CD4-positive, alpha-beta T cell treated with Interleukin-6 for 4 hours (primary cell): ENCODE results near the gene NLK.
"Not testable (repeated sequence)": the region's sequence is repeated elsewhere in the genome, so short reads cannot be mapped to it uniquely, and the experiment has no call there.

Source experiments
- DNase-seq: peaks from one replicate; pipeline ENCODE4 v3.0.0-alpha.2; 2020; ENCODE audit warnings: mixed read lengths

NLK gene

GRCh38 chr17:28076144-28076543, 33.7 kb downstream of the NLK start:
- peak; percentile 16 for DNase-seq

DNA sequence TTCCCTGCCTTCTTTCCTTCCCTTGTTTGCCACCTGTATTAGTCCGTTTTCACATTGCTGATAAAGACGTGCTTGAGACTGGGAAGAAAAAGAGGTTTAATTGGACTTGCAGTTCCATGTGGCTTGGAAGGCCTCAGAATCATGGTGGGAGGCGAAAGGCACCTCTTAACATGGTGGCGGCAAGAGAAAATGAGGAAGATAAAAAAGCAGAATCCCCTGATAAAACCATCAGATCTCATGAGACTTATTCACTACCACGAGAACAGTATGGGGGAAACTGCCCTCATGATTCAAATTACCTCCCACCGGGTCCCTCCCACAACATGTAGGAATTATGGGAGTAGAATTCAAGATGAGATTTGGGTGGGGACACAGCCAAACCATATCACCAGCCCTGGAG, 34.7 kb downstream of the NLK start:
- not testable (repeated sequence) for DNase-seq

DNA sequence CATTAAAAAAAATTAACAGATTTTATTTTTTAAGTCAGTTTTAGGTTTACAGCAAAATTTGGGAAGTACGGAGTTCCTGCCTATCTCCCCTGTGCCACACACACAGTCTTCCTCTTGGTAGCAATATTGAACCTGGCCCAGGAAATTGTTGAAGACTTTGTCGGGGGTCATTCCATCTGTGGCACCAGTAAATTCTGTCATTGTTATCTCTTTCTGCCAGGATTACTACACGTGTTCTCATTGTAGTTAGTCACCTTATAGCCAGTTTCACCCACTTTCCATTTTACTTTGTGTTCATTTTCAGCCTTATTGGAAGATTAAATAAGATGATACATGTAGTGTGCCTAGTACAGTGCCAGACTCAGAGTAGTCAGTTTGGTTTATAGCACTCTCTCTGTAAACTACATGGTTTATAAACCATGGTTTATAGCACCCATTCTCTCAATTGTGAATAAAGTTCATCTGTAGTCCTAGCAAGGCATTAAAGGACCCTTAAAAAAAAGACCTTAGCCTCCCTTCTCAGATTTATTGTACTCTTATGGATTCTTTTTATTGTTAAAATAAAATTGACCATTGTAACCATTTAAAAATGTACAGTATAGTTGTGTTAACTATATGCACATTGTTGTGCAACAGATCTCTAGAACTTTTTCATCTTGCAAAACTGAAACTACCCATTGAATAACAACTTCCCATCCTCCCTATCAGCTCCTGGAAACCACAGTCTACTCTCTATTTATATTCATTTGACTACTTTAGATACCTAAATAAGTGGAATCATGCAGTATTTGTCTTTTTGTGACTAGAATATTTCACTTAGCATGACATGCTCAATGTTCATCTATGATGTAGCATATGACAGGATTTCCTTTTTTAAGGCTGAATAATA, 36.1 kb downstream of the NLK start:
- no peak for DNase-seq

GRCh38 chr17:28081467-28081866, 39.0 kb downstream of the NLK start:
- no peak for DNase-seq

DNA sequence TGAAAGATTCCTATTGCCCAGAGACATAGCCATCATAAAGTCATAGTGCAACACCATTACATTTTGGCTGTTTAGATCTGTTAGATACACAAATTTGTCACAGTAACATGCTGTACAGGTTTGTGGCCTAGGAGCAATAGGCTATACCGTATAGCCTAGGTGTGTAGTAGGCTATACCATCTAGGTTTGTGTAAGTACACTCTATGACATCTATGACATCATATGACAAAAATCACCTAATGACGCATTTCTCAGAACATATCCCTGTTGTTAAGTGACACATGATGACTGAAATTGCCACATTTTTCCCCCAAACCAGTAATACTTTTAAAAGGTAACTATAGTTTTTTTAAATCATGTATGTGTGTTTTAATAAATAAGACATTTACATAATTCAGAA, 43.3 kb downstream of the NLK start:
- DNase-seq, result no peak

DNA sequence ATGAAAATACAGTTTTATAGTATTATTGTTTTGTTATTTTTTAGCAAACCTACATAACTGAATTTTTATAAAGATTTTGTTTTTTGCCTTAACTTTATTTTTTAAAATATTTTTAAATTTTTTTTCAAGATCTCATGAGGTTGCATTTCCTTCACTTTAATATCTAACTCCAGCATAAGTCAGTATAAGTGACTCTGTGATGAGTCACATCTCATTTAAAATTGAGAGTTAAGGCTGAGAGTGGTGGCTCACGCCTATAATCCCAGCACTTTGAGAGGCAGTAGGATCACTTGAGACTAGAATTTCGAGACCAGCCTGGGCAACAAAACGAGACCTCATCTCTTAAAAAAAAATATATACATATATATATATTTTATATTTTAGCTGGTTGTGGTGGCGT, 44.0 kb downstream of the NLK start:
- no peak for DNase-seq

- DNase-seq, result no peak
Measured at GRCh38 chr17:28087743-28088142, 45.3 kb downstream of the NLK start.

DNA sequence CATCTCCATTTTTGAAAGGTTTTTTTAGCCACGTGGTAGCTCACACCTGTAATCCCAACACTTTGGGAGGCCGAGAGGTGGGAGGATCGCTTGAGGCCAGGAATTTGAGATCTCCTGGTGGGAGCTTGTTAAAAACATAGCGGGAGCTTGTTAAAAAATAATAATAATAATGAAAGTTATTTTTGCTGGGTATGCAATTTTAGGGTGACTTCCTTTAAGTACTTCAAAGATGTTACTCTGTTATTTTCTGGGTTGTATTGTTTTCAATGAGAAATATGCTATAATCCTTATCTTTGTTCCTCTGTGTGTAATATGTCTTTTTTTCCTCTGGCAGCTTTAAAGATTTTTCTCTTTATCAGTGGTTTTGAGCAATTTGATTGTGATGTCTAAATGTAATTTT, 48.1 kb downstream of the NLK start:
- no peak for DNase-seq

GRCh38 chr17:28092088-28092487, 49.6 kb downstream of the NLK start:
- DNase-seq, result no peak

GRCh38 chr17:28093999-28094716, 51.7 kb downstream of the NLK start:
- DNase-seq, result no peak

- DNase-seq, result no peak
Measured at GRCh38 chr17:28096756-28097155, 54.3 kb downstream of the NLK start.

DNA sequence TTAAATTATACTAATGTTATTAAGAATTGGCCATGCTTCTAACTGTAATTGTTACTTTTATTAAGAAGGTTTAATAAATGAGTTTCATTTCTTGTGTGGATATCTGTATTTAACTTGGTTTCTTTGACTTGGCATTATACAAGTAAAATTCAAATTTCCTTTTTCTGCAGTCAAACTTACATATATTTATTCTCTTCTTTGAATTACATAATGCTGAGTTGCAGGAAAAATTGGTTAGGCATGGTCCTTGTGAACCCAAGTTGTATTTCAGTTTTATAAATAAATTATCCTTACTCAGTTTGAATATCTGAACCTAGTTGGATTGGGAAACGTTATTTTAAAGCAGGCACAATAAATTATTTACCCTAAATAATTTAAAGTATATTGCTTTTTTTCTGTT, 54.8 kb downstream of the NLK start:
- no peak for DNase-seq

GRCh38 chr17:28097901-28098300, 55.4 kb downstream of the NLK start:
- no peak for DNase-seq

DNA sequence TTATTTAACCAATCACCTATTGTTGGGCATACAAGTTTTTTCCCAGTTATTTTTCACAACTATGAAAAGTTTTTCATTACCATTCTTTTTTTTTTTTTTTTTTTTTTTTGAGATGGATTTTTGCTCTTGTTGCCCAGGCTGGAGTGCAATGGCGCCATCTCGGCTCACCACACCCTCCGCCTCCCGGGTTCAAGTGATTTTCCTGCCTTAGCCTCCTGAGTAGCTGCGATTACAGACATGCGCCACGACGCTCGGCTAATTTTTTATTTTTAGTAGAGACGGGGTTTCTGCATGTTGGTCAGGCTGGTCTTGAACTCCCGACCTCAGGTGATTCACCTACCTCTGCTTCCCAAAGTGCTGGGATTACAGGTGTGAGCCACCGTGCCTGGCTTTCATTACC, 56.1 kb downstream of the NLK start:
- DNase-seq, result not testable (repeated sequence)

DNA sequence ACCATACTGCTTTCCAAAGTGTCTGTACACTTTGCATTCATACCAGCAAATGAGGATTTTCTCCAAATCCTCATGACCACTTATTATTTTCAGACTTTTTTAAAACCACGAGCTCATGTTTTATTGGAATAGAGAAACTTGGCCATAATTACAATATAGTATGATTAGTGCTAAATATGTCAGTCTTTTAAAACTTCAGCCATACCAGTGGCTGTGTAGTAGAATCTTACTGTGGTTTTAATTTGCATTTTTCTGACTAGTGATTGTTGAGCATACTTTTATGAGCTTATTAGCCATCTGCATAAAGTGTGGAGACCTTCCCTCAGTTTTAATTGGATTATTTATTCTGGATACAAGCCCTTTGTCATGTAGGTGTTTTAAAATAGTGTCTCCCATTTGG, 57.8 kb downstream of the NLK start:
- DNase-seq, result no peak

- no peak for DNase-seq
Measured at GRCh38 chr17:28100936-28101335, 58.5 kb downstream of the NLK start.

DNA sequence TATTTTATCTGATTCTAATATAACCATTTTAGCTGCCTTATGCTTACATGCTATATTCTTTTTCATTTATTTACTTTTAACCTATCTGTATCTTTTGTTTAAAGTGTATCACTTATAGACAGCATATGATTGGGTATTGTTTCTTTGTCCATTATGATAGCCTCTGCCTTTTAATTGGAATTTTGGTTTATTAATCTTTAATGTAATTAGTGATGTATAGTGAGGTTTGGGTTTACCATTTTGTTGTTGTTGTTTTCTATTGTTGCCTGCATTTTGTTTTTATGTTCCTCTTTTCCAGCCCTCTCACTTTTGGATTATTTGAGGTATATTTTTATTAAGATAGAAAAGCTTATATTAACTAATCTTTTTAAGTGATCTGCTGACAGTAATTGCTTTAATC, 59.4 kb downstream of the NLK start:
- DNase-seq, result no peak

- DNase-seq, result no peak
Measured at GRCh38 chr17:28105501-28105900, 63.0 kb downstream of the NLK start.

GRCh38 chr17:28110184-28110583, 67.7 kb downstream of the NLK start:
- no peak for DNase-seq

DNA sequence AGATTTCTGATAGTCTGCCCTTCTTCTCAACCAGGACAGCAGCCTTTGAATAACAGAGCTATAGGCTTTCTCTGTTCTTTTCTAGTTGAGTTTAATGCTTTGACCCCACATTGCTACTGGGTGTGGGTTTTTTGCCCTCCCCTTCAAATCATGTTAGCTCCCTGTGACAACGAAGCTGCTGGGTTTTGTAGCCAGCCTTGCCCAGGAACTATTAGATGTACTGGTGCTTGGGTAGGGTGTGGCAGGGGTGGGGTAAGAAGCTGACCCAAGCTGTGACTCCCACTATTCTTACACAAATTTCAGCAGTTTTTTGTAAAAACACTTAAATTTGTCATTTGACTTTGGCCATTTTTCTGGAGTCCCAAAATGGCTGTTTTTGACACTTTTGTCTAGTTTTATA, 69.7 kb downstream of the NLK start:
- no peak for DNase-seq

- no peak for DNase-seq
Measured at GRCh38 chr17:28112606-28113005, 70.1 kb downstream of the NLK start.

GRCh38 chr17:28113269-28113668, 70.8 kb downstream of the NLK start:
- DNase-seq, result no peak

DNA sequence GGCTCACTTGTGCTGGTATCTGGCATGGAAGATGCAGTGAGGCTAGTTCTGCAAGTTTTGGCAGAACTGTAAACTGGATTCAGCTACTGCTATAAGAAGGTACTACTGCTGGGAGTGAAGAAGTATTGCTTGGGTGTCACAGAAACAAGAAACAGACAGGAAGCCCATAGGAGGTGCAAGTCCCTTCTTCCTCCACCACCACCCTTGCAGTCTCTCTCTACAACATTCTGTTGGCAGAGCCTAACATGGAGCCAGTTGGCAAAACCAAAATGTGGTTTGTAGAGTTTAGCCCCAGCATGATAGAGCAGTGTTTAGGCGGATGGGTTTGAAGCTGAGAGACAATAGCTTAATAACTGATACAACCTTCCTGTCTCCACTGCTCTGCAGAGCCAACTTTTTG, 72.6 kb downstream of the NLK start:
- DNase-seq, result no peak

- no peak for DNase-seq
Measured at GRCh38 chr17:28117304-28117703, 74.8 kb downstream of the NLK start.
